DND-41 (cell line): ENCODE measurements around the gene INPP5K.
"Not testable (repeated sequence)": the region's sequence is repeated elsewhere in the genome, so short reads cannot be mapped to it uniquely, and the experiment has no call there.

Experiments
- ATAC-seq: fragments of 200-7000 bp; cut with Tn5 transposase; 3 replicates; pipeline ENCODE4 v1.9.1; 2021; ENCODE audit warnings: low read depth; ENCODE audit not compliant: insufficient read depth
- DNase-seq: peaks from one replicate; pipeline ENCODE4 v3.0.0-alpha.2; 2020
- H2AFZ ChIP-seq: 2 replicates; pipeline ENCODE4 v1.6.0; 2012; ENCODE audit warnings: low read depth, low read length
- H3K27ac ChIP-seq: 2 replicates; pipeline ENCODE4 v1.5.1; 2012; ENCODE audit warnings: low read length, inconsistent platforms
- H3K27me3 ChIP-seq: fragments of 200-600 bp; sonication (generic); 2 replicates; pipeline ENCODE4 v1.6.0; 2012; ENCODE audit warnings: low read length, mild to moderate bottlenecking, inconsistent platforms; ENCODE audit not compliant: insufficient read depth, poor library complexity
- H3K36me3 ChIP-seq: 2 replicates; pipeline ENCODE4 v1.5.1; 2012; ENCODE audit warnings: low read length, inconsistent platforms; ENCODE audit not compliant: insufficient read depth
- H3K4me1 ChIP-seq: 2 replicates; pipeline ENCODE4 v1.5.1; 2012; ENCODE audit warnings: mild to moderate bottlenecking, low read length; ENCODE audit not compliant: insufficient read depth
- H3K4me2 ChIP-seq: 2 replicates; pipeline ENCODE4 v1.6.0; 2012; ENCODE audit warnings: mild to moderate bottlenecking, moderate library complexity, low read length, inconsistent platforms; ENCODE audit not compliant: insufficient read depth
- H3K4me3 ChIP-seq, 2 experiments: fragments of 200-600 bp in 1 of 2; shearing (Covaris generic) in 1 of 2; 2 replicates each; pipeline ENCODE4 v1.5.1; 2012 to 2016; ENCODE audit warnings: inconsistent platforms in 2 of 2, low read length in 2 of 2, mild to moderate bottlenecking in 2 of 2, low read depth in 1 of 2, moderate library complexity in 1 of 2
- H3K79me2 ChIP-seq: 2 replicates; pipeline ENCODE4 v1.6.0; 2012; ENCODE audit warnings: low read length, inconsistent platforms; ENCODE audit not compliant: insufficient read depth
- H3K9ac ChIP-seq: 2 replicates; pipeline ENCODE4 v1.6.0; 2012; ENCODE audit warnings: low read depth, mild to moderate bottlenecking, inconsistent platforms, low read length, moderate library complexity
- H3K9me3 ChIP-seq: 2 replicates; pipeline ENCODE4 v1.5.1; 2012; ENCODE audit warnings: low read length, moderate library complexity, mild to moderate bottlenecking, inconsistent platforms; ENCODE audit not compliant: insufficient read depth, severe bottlenecking
- H4K20me1 ChIP-seq: 2 replicates; pipeline ENCODE4 v1.6.0; 2012; ENCODE audit warnings: low read length; ENCODE audit not compliant: insufficient read depth
- EZH2 ChIP-seq: IDR thresholded peaks from 3 replicates; pipeline ENCODE4 v1.6.1; 2012; ENCODE audit warnings: borderline replicate concordance, low read depth, mild to moderate bottlenecking, moderate library complexity, low read length, inconsistent platforms; ENCODE audit not compliant: severe bottlenecking
- TF ChIP-seq, protein P1 (sequence below): IDR thresholded peaks from 2 replicates; pipeline ENCODE4 v1.5.1; 2012; ENCODE audit warnings: borderline replicate concordance, low read length, moderate library complexity, mild to moderate bottlenecking; ENCODE audit not compliant: poor library complexity, severe bottlenecking; ENCODE audit errors: extremely low read depth

Gene INPP5K

GRCh38 chr17:1533661-1534325 lies 17.4 kb upstream of the INPP5K start:
- no peak overlapping the region for H3K9ac ChIP-seq
- no peak for ATAC-seq

GRCh38 chr17:1532836-1533602 lies 16.6 kb upstream of the INPP5K start:
- H3K9me3 ChIP-seq = no peaks in the 10 kb centered on the region
- no peak for TF ChIP-seq EZH2
- TF ChIP-seq, protein P1, sequence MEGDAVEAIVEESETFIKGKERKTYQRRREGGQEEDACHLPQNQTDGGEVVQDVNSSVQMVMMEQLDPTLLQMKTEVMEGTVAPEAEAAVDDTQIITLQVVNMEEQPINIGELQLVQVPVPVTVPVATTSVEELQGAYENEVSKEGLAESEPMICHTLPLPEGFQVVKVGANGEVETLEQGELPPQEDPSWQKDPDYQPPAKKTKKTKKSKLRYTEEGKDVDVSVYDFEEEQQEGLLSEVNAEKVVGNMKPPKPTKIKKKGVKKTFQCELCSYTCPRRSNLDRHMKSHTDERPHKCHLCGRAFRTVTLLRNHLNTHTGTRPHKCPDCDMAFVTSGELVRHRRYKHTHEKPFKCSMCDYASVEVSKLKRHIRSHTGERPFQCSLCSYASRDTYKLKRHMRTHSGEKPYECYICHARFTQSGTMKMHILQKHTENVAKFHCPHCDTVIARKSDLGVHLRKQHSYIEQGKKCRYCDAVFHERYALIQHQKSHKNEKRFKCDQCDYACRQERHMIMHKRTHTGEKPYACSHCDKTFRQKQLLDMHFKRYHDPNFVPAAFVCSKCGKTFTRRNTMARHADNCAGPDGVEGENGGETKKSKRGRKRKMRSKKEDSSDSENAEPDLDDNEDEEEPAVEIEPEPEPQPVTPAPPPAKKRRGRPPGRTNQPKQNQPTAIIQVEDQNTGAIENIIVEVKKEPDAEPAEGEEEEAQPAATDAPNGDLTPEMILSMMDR = peak; percentile 54
- H4K20me1 ChIP-seq = peaks cover 10% of the 10 kb centered on the region; the same call in 1 of the 2 replicates
- H3K27ac ChIP-seq = peak overlapping the region; percentile 45; the same call in 1 of the 2 replicates
- H3K4me3 ChIP-seq = no peak overlapping the region
- ATAC-seq = 0 out of 3 replicates have a peak, but pooled peaks have one; percentile 37
- no peaks in the 10 kb centered on the region for H3K27me3 ChIP-seq
- DNase-seq = peak; percentile 33
- H3K9ac ChIP-seq = no peak overlapping the region
- no peak overlapping the region for H3K4me2 ChIP-seq
- H3K79me2 ChIP-seq = peaks cover 7% of the 10 kb centered on the region
- H3K36me3 ChIP-seq = peaks cover 71% of the 10 kb centered on the region
- H3K4me1 ChIP-seq = no peaks in the 10 kb centered on the region
- H2AFZ ChIP-seq = no peak overlapping the region

More at GRCh38 chr17:1533661-1534325, 17.4 kb upstream of the INPP5K start:
- peaks cover 4% of the 10 kb centered on the region for H3K79me2 ChIP-seq
- peaks cover 72% of the 10 kb centered on the region for H3K36me3 ChIP-seq
- H3K4me3 ChIP-seq = no peak overlapping the region
- no peaks in the 10 kb centered on the region for H3K9me3 ChIP-seq
- H2AFZ ChIP-seq = no peak overlapping the region
- no peak overlapping the region for H3K4me2 ChIP-seq
- no peak for DNase-seq
- peaks cover 10% of the 10 kb centered on the region; the same call in 1 of the 2 replicates for H4K20me1 ChIP-seq
- H3K27ac ChIP-seq = no peak overlapping the region
- TF ChIP-seq EZH2 = no peak
- TF ChIP-seq, protein P1 = no peak
- H3K4me1 ChIP-seq = no peaks in the 10 kb centered on the region
- no peaks in the 10 kb centered on the region for H3K27me3 ChIP-seq

DNA sequence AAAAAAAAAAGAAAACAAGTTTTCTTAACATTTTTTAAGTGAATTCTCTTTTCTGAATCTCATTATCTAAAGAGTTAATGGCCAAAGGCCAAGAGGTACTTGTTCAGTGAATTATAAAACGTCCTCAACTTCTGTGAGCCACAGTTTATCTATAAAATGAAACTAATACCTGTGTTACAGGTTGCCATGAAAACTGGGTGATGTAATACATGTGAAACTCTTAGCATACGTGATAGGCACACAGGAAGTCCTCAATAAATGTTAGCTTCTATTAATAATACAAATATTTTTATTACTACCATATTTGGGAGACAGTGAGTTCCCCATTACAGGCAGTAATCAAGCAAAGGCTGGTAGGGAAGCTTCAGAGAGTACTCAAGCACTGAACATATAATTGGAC lies 13.5 kb upstream of the INPP5K start:
- Histone ChIP-seq H3K36me3 (peaks cover 82% of the 10 kb centered on the region), H3K9me3 (no peaks in the 10 kb centered on the region), H3K27ac (no peak overlapping the region), H3K4me2 (no peak overlapping the region), H3K79me2 (peaks cover 7% of the 10 kb centered on the region), H3K9ac (no peak overlapping the region), H3K27me3 (no peaks in the 10 kb centered on the region), H4K20me1 (peaks cover 10% of the 10 kb centered on the region; the same call in 1 of the 2 replicates), H3K4me1 (peaks cover 8% of the 10 kb centered on the region), H3K4me3 (no peak overlapping the region), H2AFZ (no peak overlapping the region)
- no peak for DNase-seq
- TF ChIP-seq EZH2 = no peak
- TF ChIP-seq, protein P1 = no peak
- no peak for ATAC-seq

DNA sequence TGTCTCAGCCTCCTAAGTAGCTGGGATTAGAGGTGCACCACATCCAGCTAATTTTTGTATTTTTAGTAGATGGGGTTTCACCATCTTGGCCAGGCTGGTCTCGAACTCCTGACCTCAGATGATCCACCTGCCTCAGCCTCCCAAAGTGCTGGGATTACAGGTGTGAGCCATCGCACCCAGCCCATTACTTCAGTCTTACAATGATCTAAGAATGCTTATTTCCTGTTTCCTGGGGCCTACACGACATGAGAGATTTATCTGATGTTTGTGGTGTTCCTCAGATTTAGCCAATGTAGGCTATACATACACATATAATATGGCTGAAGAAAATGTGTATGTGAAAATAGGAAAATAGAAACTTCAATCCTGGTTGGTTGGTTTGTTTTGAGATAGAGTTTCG lies 10.5 kb upstream of the INPP5K start:
- H3K27ac ChIP-seq = 0 out of 2 replicates have a peak overlapping the region, but pooled peaks have one; percentile 3
- not testable (repeated sequence) for H4K20me1 ChIP-seq, H3K4me2 ChIP-seq, H3K9ac ChIP-seq, H3K27me3 ChIP-seq, H3K4me1 ChIP-seq, H2AFZ ChIP-seq, H3K79me2 ChIP-seq, H3K4me3 ChIP-seq, H3K9me3 ChIP-seq
- H3K36me3 ChIP-seq = peaks cover 66% of the 10 kb centered on the region
- peak; percentile 12 for DNase-seq
- peak; percentile 75 for ATAC-seq
